Fibroblast of the conjunctiva (primary cell): ENCODE results near the gene GDPD5.

Experiments
- DNase-seq: peaks from one replicate; pipeline ENCODE4 v3.0.0-alpha.2; 2010; ENCODE audit warnings: low read depth

The GDPD5 gene

GRCh38 chr11:75534259-75535069 lies 8.7 kb upstream of the GDPD5 start:
- no peak for DNase-seq

- no peak for DNase-seq
These were observed 8.1 kb upstream of the GDPD5 start for GRCh38 chr11:75533896-75534258.

DNA sequence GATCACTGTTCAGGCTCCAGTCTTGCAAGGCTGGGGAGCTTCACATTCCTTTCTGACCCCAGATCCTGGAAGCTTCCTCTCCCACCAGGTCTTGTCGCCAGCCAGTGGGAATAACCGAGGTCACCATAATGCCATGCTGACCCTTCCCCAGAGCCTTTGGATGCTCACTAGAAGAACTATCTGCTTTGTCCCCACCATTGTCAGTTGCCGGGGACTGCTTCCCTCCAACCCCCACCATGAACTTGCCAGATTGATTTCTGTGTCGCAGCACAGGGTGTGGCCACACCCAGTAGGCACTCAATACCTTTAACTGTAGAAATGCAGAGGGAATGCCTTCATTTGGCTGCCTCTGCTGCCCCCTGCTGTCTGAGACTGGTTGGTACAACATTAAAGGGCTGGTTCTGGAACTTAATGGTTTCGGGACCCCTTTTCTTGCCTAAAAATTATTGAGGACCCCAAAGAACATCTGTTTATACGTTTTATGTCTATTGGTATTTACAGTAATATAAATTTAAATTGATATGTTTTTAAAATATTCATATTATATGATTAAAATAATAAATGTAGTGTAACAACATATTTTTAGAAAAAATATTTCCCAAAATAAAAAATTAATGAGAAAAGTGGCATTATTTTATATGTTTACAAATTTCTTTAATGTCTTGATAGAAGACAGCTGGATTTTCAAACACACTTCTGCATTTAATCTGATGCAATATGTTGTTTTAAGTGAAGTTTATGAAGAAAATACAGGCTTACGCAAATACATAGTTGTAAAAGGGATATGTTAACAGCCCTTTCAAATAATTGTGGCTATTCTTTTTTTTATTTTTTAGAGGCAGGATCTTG lies 6.7 kb upstream of the GDPD5 start:
- DNase-seq: peak; percentile 34

DNA sequence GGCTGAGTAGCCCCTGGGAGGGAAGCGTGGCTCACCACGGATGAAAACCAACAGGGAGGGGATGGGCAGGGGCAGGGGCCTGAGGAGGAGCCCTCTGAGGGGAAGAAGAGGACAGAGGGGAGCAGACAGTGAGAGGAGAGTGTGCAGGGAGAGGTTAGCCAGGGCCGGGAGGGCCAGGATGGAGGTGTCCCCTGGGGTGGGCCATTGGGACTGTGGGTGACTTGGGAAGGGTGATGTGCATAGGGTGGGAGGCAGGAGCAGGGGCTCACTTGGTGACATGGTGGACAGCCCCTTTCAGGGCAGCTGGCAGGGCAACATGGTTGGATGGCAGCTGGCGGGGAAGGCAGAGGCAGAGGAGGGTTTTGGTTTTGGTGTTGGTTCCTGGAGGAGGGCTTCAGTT lies 5.6 kb upstream of the GDPD5 start:
- DNase-seq: no peak

GRCh38 chr11:75530577-75530976 lies 4.8 kb upstream of the GDPD5 start:
- no peak for DNase-seq

- no peak for DNase-seq
These were observed 2.4 kb upstream of the GDPD5 start for GRCh38 chr11:75527938-75528735.

- no peak for DNase-seq
These were observed 1.4 kb upstream of the GDPD5 start for GRCh38 chr11:75527130-75527529.

GRCh38 chr11:75526192-75526541 lies 426 bp upstream of the GDPD5 start:
- DNase-seq: no peak

- no peak for DNase-seq
These were observed 892 bp downstream of the GDPD5 start for GRCh38 chr11:75524665-75525432.

DNA sequence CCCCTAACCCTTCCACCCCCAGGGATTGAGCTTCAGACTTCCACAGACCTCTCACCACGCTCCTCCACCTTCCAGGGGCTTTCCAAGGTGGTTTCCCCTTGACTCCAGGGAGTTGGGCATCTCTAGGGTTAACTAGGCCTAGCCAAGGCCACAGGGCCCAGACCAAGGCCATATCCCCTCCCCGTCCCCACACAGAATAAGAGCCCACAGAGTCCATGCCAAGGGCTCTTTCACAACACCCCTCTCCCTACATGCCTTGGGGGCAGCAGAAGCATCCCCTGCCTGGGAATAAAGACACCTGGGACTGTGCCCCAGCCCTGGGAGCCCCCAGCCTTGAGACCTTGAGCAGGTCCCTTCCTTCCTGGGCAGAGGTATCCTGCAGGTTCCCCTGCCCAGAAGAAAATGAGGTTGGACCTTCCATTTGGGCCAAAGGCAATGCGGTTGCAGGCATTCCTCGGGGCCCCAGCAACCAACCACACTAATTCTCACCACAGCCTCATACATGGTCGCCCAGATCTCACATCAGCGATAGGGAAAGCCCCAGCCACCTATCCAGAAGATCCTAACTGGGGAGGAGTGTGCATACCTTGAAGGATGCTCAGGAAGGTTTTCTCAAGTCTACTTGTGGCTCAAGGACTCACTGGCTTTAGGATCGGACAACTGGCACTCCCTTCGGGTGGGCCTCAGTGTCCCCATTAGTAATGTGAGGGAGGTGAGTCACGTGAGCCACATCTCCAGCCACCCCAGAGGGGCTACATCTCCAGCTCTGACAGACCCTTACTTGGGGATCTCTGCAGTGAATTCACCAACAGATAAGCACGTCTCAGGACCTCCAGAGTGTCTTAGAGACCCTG lies 1.7 kb downstream of the GDPD5 start:
- no peak for DNase-seq

DNA sequence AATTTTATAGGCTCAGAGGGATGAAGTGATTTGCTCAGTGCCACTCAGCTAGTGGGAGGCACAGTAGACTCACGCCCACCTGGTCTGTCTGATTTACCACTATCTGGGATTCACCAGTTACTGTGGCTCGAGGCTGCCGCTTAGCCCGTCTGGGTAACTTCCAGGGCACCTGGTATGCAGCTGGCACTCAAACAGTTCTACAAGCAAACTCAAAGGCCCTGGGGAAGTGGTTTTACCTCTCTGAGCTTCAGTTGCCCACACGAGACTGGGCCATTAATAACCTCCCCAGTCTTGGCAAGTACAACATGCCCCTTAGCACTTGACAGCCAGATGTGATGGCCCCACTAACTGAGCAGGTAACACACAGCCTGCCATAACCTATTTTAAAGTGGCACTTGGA lies 2.6 kb downstream of the GDPD5 start:
- DNase-seq: no peak

- no peak for DNase-seq
These were observed 3.3 kb downstream of the GDPD5 start for GRCh38 chr11:75522286-75523044.

DNA sequence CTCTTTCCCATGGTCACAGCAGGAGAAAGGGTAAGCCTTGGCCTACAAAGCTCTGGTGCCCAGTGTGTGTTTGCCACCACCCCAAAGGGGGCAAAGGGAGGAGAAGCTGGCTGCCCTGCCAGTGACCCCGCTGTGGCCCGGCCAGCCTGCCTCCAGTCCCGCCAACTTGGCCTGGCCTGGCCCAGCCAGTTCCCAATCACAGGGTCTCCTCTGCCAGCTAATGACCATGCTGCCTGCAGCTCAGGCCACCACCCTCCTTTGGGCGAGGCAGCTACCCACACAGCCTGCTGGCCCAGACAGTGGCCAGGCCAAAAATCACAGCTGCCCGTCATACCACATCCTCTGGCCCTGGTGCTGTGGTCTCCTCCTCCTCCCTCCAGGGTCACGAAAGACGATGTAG lies 5.1 kb downstream of the GDPD5 start:
- DNase-seq: no peak

GRCh38 chr11:75518771-75519653 lies 6.7 kb downstream of the GDPD5 start:
- no peak for DNase-seq

- no peak for DNase-seq
These were observed 7.6 kb downstream of the GDPD5 start for GRCh38 chr11:75518204-75518549.

DNA sequence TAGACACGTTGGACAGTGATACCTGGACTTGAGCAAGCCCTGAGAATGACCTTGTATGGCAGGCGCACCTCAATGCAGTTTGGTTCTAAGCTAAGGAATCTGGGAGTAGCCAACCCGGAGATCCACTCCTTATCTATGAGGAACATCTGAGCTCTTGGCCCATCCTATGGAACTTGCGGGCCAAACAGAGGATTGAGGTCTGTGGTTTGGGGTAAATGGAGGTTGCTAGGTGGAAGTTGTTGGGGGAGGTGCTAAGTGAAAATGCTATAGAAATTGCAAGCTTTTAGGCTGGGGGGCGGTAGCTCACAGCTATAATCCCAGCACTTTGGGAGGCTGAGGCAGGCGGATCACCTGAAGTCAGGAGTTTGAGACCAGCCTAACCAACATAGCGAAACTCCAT lies 8.9 kb downstream of the GDPD5 start:
- DNase-seq: no peak

DNA sequence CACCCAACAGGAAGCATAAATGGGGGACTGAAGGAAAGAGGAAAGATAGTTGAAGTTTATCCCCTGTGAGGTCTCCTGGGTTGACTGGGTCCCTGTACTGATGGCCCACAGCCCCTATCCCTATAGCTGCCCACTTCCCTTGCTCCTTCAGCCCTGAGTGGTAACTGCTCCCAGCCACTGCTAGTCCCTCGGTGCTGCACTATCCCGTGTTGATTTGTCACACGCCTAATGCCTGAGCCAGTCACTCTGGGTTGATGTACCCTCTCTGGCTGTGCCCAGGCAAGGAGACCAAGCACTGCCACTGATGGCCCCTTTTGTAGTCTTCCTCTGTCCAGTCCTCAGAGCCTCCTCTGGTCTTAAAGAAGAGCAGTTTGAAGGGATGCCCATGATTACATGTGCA lies 9.6 kb downstream of the GDPD5 start:
- no peak for DNase-seq

DNA sequence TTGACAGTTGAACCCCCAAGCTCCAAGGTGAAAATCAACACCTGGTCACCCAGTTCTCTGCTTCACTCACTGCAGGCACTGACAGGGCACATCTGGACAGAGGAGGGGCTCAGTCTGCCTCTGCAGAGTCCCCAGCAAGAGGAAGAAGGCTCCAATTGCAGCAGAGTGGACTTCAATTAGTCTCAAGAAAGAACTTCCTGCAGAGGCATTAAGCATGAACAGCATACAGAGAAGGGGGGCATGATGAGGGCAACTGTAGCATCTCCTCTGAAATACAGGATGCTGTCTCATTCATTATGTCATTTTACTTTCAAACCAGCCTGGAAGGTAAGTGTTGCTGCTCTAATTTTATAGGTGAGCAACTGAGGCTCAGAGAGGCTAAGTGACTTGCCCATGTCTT lies 11.1 kb downstream of the GDPD5 start:
- no peak for DNase-seq

DNA sequence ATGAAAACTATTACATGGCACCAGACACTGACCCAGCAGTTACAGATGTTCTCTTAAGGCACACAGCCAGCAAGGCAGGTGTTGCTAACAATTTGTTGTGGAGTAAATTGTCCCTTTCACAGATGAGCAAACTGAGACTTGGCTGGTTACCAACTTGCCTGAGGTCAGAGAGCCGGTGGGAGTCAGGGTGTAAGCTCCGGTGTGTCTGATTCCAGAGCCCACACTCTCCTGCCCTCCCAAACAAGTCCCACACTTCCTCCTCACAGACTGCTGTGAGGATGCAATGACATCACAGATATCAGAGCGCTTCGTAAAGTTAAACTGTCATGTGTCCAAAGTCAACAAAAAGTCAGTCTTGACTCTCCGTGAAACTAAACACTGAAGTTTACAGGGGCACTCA lies 12.5 kb downstream of the GDPD5 start:
- DNase-seq: no peak

- DNase-seq: no peak
These were observed 15.1 kb downstream of the GDPD5 start for GRCh38 chr11:75510723-75511019.
